DMS153 treated with DMSO at 0.1 percent for 48 hours (cell line): ENCODE data around the gene SETDB1.
A peak's percentile ranks its signal among the peaks of the same experiment; 100 is the strongest.

Experiments
- DNase-seq: peaks from one replicate; lab custom pipeline; 2025; ENCODE audit not compliant: unreplicated experiment; lab: John Stamatoyannopoulos, UW

SETDB1 gene

GRCh38 chr1:150974580-150975478 is 48.7 kb downstream of the SETDB1 start, which contains the start of gene CERS2:
TSS of gene CERS2 (minus strand) at chr1:150974835. CDS start at chr1:150969090, 5,745 bp downstream.
- DNase-seq = peak; percentile 79

- DNase-seq = no peak
Measured at GRCh38 chr1:150976401-150976821, 50.2 kb downstream of the SETDB1 start.

- peak; percentile 44 for DNase-seq
Measured at GRCh38 chr1:150976879-150977694, 50.9 kb downstream of the SETDB1 start.

GRCh38 chr1:150979092-150980056 is 53.2 kb downstream of the SETDB1 start:
- peak; percentile 75 for DNase-seq

GRCh38 chr1:150981177-150981804 is 55.1 kb downstream of the SETDB1 start:
- DNase-seq = peak; percentile 81

GRCh38 chr1:150981805-150982712 is 55.9 kb downstream of the SETDB1 start, which contains the start of gene ANXA9:
TSS of gene ANXA9 (plus strand) at chr1:150982292. CDS start at chr1:150983106, 814 bp downstream.
- no peak for DNase-seq

GRCh38 chr1:150985179-150985825 is 59.1 kb downstream of the SETDB1 start:
- no peak for DNase-seq

GRCh38 chr1:150987924-150988323 is 61.8 kb downstream of the SETDB1 start:
- no peak for DNase-seq

GRCh38 chr1:150992626-150993025 is 66.5 kb downstream of the SETDB1 start:
- no peak for DNase-seq

GRCh38 chr1:150994248-150994647 is 68.1 kb downstream of the SETDB1 start:
- DNase-seq = no peak

- DNase-seq = no peak
Measured at GRCh38 chr1:150995460-150995859, 69.3 kb downstream of the SETDB1 start.

GRCh38 chr1:150995896-150996295 is 69.7 kb downstream of the SETDB1 start:
- DNase-seq = no peak

- no peak for DNase-seq
Measured at GRCh38 chr1:150997126-150997872, 71.1 kb downstream of the SETDB1 start.

- no peak for DNase-seq
Measured at GRCh38 chr1:150997949-150998348, 71.8 kb downstream of the SETDB1 start.

- DNase-seq = no peak
Measured at GRCh38 chr1:150999051-150999674, 73.0 kb downstream of the SETDB1 start.

- DNase-seq = no peak
Measured at GRCh38 chr1:150999926-151000325, 73.8 kb downstream of the SETDB1 start.

- DNase-seq = no peak
Measured at GRCh38 chr1:151000408-151000807, 74.2 kb downstream of the SETDB1 start.
